NCI-H2227 (cell line): ENCODE data around the gene PKP4.
A peak's percentile ranks its signal among the peaks of the same experiment; 100 is the strongest.
"Not testable (repeated sequence)": the region's sequence is repeated elsewhere in the genome, so short reads cannot be mapped to it uniquely, and the experiment has no call there.

ENCODE experiments used
- DNase-seq: peaks from one replicate; lab custom pipeline; 2025; ENCODE audit not compliant: unreplicated experiment; lab: John Stamatoyannopoulos, UW

PKP4 gene

GRCh38 chr2:158472829-158473228, 16.1 kb downstream of the PKP4 start:
- DNase-seq = not testable (repeated sequence)

- not testable (repeated sequence) for DNase-seq
Measured at GRCh38 chr2:158473300-158473699, 16.5 kb downstream of the PKP4 start.

GRCh38 chr2:158473719-158474392, 17.1 kb downstream of the PKP4 start:
- DNase-seq = no peak

- DNase-seq = not testable (repeated sequence)
Measured at GRCh38 chr2:158474526-158475011, 17.8 kb downstream of the PKP4 start.

GRCh38 chr2:158477202-158477601, 20.4 kb downstream of the PKP4 start:
- DNase-seq = no peak

GRCh38 chr2:158478237-158478636, 21.5 kb downstream of the PKP4 start:
- DNase-seq = no peak

GRCh38 chr2:158478816-158479215, 22.1 kb downstream of the PKP4 start:
- no peak for DNase-seq

GRCh38 chr2:158481116-158481515, 24.4 kb downstream of the PKP4 start:
- DNase-seq = no peak

GRCh38 chr2:158482594-158482993, 25.8 kb downstream of the PKP4 start:
- DNase-seq = no peak

- no peak for DNase-seq
Measured at GRCh38 chr2:158484892-158485556, 28.3 kb downstream of the PKP4 start.

- DNase-seq = no peak
Measured at GRCh38 chr2:158486150-158486969, 29.6 kb downstream of the PKP4 start.

- no peak for DNase-seq
Measured at GRCh38 chr2:158486970-158487325, 30.2 kb downstream of the PKP4 start.

- no peak for DNase-seq
Measured at GRCh38 chr2:158487419-158487818, 30.7 kb downstream of the PKP4 start.

GRCh38 chr2:158488442-158489216, 31.9 kb downstream of the PKP4 start:
- no peak for DNase-seq

- DNase-seq = peak; percentile 21
Measured at GRCh38 chr2:158489366-158490112, 32.8 kb downstream of the PKP4 start.

GRCh38 chr2:158491072-158491471, 34.3 kb downstream of the PKP4 start:
- DNase-seq = no peak

- no peak for DNase-seq
Measured at GRCh38 chr2:158493458-158493857, 36.7 kb downstream of the PKP4 start.

- no peak for DNase-seq
Measured at GRCh38 chr2:158495175-158495574, 38.4 kb downstream of the PKP4 start.

- no peak for DNase-seq
Measured at GRCh38 chr2:158496986-158497385, 40.2 kb downstream of the PKP4 start.

GRCh38 chr2:158497486-158497885, 40.7 kb downstream of the PKP4 start:
- DNase-seq = no peak
